ENCODE measurements around the gene CP. TPM values are rescaled to one million over a fixed set of nuclear protein-coding genes. Genes with fewer than 3 reads are reported as not detected.

Gene CP
- total and polyA plus RNA-seq, 2 experiments from 2014 or later, result 2.8 to 3.6 TPM

GRCh38 chr3:149198611-149199010 is 23.0 kb downstream of the CP start:
- H3K27me3 ChIP-seq (ENCODE audit: insufficient read depth), result no peaks in the 10 kb centered on the region
- H3K9me3 Mint-ChIP-seq, result no peaks in the 10 kb centered on the region
- H3K36me3 Mint-ChIP-seq (ENCODE audit: low read depth), result peaks cover 3% of the 10 kb centered on the region; the same call in 1 of the 3 replicates
- peak overlapping the region; percentile 100 for H3K27ac ChIP-seq (ENCODE audit: low read depth)
- peak; percentile 79 for TF ChIP-seq NANOG (IDR thresholded peaks at IDR 0.05; ENCODE audit: borderline replicate concordance)
- TF ChIP-seq POLR2AphosphoS5 (IDR thresholded peaks at IDR 0.05; ENCODE audit: low read depth), result peak; percentile 39; the same call in 1 of the 2 replicates
- TF ChIP-seq CREB1 (CRISPR knock-in tag; IDR thresholded peaks at IDR 0.05; ENCODE audit: low read depth), result no peak
- no peak for TF ChIP-seq ZNF331 (CRISPR knock-in tag; IDR thresholded peaks at IDR 0.05; ENCODE audit: low read depth)
- H3K4me3 Mint-ChIP-seq, result peak overlapping the region; percentile 66
- H4K20me1 ChIP-seq (replicated peaks; ENCODE audit: insufficient read depth), result no peaks in the 10 kb centered on the region
- peaks cover 15% of the 10 kb centered on the region for H3K27me3 Mint-ChIP-seq (ENCODE audit: insufficient read depth, low read depth, poor library complexity)
- H3K4me3 ChIP-seq, result peak overlapping the region; percentile 24; the same call in 1 of the 2 replicates
- DNase-seq (ENCODE audit: low spot score) (peak; percentile 95), ATAC-seq (peak; percentile 89)
- peaks cover 25% of the 10 kb centered on the region for H3K4me1 ChIP-seq (ENCODE audit: insufficient read depth)
- peak overlapping the region; percentile 13; the same call in 1 of the 2 replicates for H3K4me2 ChIP-seq
- no peaks in the 10 kb centered on the region for H3K9me2 ChIP-seq (ENCODE audit: insufficient read depth)
- H3K36me3 ChIP-seq (ENCODE audit: insufficient read depth), result no peaks in the 10 kb centered on the region
- H3K79me2 ChIP-seq (replicated peaks; ENCODE audit: insufficient read depth), result no peaks in the 10 kb centered on the region
- H3F3A ChIP-seq (replicated peaks; ENCODE audit: low read depth), result no peaks in the 10 kb centered on the region
- H2AFZ ChIP-seq, result no peak overlapping the region
- peak overlapping the region; percentile 98 for H3K27ac Mint-ChIP-seq
- peaks cover 59% of the 10 kb centered on the region for H3K4me1 Mint-ChIP-seq

- no peaks in the 10 kb centered on the region for H3F3A ChIP-seq (replicated peaks; ENCODE audit: low read depth)
- H3K4me2 ChIP-seq, result peak overlapping the region; percentile 70
- H3K27me3 ChIP-seq (ENCODE audit: insufficient read depth), result no peaks in the 10 kb centered on the region
- peak; percentile 52 for ATAC-seq
- H3K36me3 ChIP-seq (ENCODE audit: insufficient read depth), result no peaks in the 10 kb centered on the region
- H3K4me3 Mint-ChIP-seq, result peak overlapping the region; percentile 66
- H3K9me2 ChIP-seq (ENCODE audit: insufficient read depth), result no peaks in the 10 kb centered on the region
- H3K4me3 ChIP-seq, result peak overlapping the region; percentile 40
- no peaks in the 10 kb centered on the region for H3K9me3 Mint-ChIP-seq
- no peaks in the 10 kb centered on the region for H3K79me2 ChIP-seq (replicated peaks; ENCODE audit: insufficient read depth)
- H3K27me3 Mint-ChIP-seq (ENCODE audit: insufficient read depth, low read depth, poor library complexity), result peaks cover 15% of the 10 kb centered on the region
- peaks cover 65% of the 10 kb centered on the region for H3K4me1 Mint-ChIP-seq
- H3K4me1 ChIP-seq (ENCODE audit: insufficient read depth), result peaks cover 34% of the 10 kb centered on the region
- no peak overlapping the region for H2AFZ ChIP-seq
- H3K27ac Mint-ChIP-seq, result peak overlapping the region; percentile 98
- peak overlapping the region; percentile 100 for H3K27ac ChIP-seq (ENCODE audit: low read depth)
- H4K20me1 ChIP-seq (replicated peaks; ENCODE audit: insufficient read depth), result no peaks in the 10 kb centered on the region
- H3K36me3 Mint-ChIP-seq (ENCODE audit: low read depth), result peaks cover 3% of the 10 kb centered on the region; the same call in 1 of the 3 replicates
- peak; percentile 55 for DNase-seq (ENCODE audit: low spot score)
- TF ChIP-seq JUNB (IDR thresholded peaks at IDR 0.05; ENCODE audit: unreplicated experiment) (no peak), CREB1 (CRISPR knock-in tag; IDR thresholded peaks at IDR 0.05; ENCODE audit: low read depth) (peak; percentile 34; the same call in 1 of the 2 replicates), ZNF462 (CRISPR knock-in tag; IDR thresholded peaks at IDR 0.05) (no peak), EZH2phosphoT487 (IDR thresholded peaks at IDR 0.05; ENCODE audit: unreplicated experiment) (no peak), STAT1 (IDR thresholded peaks at IDR 0.05; ENCODE audit: unreplicated experiment) (no peak), EZH2 (IDR thresholded peaks at IDR 0.05; ENCODE audit: low read depth, unreplicated experiment) (no peak), ETS1 (IDR thresholded peaks at IDR 0.05) (peak; percentile 79), NANOG (IDR thresholded peaks at IDR 0.05; ENCODE audit: borderline replicate concordance) (peak; percentile 85), REST (IDR thresholded peaks at IDR 0.05; ENCODE audit: unreplicated experiment) (no peak)
Observed at GRCh38 chr3:149197669-149198068, 24.0 kb downstream of the CP start.
